ENCODE data around the gene NEK6.

The NEK6 gene

DNA sequence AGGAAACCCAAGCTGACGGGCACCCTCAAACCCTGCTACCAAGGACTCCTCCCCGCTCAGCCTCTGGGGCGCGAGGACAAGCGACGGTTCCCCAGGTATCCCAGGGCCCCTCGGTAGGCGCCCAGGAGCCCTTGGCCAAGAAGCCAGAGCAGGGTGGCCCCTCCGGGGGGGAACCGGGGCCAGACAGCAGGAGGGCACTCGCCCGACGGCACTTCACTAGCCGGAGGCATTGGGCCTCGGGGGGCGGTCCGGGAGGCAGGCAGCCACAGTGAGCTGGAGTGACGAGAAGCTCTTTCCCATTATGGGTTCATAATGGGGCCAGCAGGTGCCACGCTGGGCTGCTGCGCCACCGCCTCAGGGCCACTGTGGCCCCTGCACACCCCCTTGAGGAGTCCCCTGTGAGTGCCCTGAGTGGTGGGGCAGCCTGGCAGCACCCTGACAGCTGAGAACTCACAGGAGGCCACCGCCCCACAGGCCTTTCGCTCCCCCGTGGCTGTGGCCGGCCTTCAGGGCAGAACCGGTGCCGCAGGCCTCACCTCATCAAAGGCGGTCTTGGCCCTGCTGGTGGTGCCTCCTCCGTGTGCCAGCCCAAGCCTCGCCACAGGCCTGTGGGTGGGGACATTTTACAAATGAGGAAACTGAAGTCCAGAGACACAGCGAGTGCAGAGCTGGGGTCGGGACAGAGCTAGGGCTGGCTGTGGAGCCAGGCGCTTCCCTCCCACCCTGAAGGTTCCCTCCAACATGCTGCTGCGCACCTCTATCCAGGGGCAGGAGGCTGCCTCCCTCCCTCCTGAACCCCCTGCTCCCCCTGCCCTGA is 88.8 kb downstream of the NEK6 start:
- no peak for DNase-seq

DNA sequence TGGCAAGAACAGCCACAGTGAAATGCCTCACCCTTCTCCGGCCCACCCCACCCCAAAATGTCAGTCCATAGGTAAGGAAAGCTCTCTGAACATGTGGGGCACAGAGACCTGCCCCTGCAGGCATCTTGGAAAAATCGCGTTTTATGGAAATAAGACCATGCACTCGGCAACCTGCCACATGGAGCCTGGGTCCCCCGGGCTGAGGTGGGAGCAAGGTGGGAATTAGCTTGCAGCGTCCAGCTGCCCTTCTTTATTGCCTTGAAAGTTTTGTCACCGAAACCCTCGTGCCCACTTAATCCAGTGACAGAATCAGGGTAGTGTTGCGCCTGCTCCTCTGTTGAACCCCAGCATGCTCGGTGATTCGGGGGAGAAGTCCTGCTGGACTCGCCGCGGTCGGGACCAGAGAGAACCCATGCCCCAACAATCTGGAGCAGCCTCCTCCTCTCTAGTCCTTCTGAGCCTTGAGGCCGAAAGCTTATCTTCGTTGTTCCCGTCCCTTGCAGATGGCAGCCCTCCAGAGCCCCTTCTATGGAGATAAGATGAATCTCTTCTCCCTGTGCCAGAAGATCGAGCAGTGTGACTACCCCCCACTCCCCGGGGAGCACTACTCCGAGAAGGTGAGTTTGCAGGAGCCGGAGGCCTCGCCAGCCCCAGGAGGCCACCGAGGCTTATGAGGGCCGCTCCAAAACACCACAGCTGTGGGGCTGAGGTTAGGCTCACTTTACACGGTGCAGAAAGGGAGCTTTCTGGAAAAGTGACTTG is 89.6 kb downstream of the NEK6 start:
- DNase-seq, result no peak

DNA sequence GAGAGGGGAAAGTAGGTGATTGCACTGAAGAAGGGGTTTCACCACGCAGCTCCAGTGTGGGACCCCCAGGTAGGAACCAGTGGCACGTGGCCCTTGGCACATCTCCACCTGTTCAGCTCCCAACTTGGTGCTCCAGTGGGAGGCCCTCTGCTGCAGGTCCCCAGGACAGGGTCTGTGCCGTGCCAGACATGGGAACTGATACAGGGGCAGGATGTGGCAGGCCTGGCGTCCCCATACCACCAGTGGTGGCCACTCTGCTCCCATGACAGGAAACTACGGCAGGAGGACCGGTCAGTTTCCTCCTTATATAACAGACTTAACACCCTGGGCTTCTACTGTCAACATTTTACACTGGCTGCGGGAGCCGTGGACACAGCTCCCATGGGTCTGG is 90.2 kb downstream of the NEK6 start:
- DNase-seq, result no peak

- DNase-seq, result no peak
Observed at GRCh38 chr9:124348363-124348762, 90.6 kb downstream of the NEK6 start.

DNA sequence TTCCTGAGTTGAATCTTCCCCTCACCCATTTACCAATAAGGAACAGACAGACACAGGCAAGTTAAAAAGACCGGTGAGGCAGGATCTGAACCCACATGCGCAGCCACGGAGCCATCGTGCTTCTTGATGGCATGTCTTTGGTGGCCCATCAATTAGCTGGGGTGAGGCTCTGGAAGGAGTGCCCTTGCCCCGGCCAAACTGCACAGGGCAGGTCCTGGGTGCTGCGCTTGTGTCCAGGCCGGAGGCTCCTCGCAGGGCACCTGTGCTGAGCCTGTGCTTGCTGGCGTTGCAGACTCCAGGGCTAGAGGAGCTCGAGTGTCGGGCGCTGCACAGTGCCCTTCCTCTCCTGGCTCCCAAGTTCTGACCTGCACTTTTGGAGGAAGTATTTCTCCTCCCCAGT is 91.1 kb downstream of the NEK6 start:
- no peak for DNase-seq

GRCh38 chr9:124349267-124349666 is 91.5 kb downstream of the NEK6 start:
- DNase-seq, result no peak

DNA sequence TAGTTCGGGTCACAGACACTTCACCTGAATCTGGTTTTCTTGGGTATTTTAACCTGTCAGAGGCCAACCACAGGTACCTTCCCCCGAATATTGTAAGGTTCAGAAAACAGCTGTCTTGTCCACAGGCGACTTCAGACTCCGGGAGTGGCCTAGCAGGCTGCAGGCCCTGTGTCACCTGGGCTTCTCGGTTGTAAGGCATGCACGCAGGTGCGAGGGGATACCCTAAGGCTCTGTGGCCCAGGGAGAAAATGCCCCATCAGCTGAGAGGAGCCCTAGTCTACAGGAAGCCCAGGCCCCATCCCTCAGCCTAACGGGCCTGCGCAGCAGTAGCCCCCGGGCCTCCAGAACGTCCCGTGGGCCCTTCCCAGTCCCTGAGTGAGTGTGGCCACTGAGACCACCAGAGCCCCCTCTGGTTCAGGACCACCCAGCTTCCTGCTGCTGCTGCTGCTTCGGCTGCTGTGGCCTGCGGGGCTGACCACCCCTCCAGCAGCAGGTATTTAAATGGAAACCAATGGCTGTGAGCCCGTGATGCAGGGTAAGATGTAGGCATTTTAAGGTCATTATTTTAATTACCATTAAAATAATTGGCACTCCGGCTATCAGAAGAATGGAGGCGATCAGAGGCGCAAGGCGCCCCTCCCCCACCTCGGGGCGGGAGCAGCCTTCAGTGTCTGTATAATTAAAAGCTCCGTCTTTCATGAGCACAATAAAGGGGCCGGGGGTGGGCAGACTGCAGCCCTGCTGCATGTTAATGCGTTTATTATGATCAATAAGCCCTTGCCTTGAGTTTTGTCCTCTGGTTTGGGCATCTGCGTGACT is 92.1 kb downstream of the NEK6 start:
- DNase-seq, result no peak

DNA sequence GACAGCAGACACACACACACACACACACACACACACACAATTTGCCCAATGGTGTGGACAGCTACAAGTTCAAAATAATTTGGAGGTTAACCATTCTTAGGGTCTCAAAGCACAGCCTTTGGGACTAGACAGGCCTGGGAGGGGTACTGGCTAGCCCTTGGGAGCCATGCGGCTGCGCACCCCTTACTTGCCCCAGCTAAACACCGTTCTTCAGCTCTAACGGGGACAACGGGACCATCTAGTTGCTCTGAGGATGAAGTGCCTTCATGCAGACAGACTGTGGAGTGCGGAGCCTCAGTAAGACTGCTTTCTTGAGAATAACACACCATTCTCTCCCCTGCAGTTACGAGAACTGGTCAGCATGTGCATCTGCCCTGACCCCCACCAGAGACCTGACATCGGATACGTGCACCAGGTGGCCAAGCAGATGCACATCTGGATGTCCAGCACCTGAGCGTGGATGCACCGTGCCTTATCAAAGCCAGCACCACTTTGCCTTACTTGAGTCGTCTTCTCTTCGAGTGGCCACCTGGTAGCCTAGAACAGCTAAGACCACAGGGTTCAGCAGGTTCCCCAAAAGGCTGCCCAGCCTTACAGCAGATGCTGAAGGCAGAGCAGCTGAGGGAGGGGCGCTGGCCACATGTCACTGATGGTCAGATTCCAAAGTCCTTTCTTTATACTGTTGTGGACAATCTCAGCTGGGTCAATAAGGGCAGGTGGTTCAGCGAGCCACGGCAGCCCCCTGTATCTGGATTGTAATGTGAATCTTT is 92.9 kb downstream of the NEK6 start:
- DNase-seq, result no peak

GRCh38 chr9:124351672-124352468 is 94.1 kb downstream of the NEK6 start:
- DNase-seq, result no peak

DNA sequence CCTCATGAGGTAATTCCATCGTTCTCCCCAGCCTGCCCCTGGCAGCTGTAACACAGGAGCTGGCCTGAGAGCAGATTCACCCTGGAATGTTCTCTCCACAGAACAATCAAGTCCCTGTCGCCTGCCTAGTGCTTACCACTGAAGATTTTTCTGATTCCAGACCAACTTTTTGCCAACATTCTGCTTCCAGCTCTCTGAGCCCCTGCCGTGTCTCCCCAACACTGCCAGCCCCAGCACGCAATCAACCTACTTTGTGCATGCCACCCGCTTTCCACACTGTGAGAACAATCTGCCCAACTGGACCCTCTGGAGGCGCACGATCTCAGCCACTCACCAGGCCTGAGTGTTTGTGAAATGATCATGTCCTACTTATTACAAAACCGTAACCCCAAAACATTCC is 94.9 kb downstream of the NEK6 start:
- no peak for DNase-seq

GRCh38 chr9:124353166-124353768 is 95.5 kb downstream of the NEK6 start:
- DNase-seq, result no peak

DNA sequence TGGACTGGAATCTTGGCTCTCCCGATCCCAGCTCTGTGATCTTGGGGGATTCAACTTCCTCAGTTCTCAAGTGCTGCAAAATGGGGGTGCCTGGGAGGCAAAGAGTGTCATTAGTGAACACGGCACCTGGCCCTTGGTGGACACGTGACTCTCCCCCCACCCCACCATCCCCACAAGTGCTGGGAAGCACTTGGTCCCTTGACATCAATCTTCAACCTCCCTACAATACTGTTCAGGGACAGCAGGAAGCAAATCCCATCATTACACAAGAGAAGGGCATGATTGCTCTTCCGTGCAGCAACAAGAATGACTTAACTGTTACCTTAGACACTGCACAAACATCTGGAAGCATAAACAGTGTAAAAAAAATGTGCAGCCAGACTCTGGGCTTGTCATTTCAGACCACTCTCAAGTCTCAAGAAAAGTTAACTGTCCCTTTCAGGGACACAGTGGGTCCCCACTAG is 96.1 kb downstream of the NEK6 start:
- DNase-seq, result no peak

- no peak for DNase-seq
Observed at GRCh38 chr9:124354346-124355038, 96.7 kb downstream of the NEK6 start.

DNA sequence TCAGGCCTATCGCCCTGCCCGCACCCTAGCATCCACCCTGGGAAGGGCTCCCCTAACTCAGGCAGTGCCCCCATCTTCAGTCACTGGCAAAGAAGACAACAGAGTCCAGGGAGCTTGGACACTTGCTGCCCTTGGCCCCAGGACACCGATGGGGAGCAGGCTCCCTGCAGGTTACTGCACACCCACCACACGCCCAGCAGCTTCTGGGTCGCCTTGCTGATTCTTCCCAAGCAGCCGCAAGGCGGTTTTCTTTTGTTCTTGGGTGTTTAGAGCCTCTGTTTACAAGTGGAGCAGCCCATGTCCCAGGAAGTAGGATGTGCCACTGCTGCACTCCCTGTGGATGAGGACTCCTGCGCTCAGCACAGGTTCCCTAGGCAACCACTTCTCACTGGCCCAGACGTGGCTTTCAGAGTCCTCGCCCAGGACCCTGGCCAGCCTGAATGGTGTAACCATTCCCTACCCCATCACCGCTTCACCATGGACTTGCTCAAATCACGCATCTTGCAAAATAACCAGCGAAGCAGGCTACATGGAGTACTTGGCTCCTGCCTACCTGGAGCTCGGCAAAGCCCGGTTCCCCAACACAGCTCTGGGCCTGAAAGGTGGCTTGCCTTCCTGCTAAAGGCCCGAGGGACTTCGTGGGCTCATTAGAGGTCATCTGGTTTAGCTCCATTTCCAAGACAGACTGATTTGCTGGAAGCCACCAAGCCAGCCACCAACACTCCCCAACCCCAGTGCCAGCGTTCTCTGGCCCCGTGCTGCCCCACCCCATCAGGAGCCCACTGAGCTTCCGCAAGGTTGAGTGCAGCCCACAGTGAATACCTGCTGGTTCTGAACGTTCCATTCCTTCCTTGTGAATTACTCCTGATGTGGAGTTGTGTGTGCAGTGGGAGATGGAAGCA is 97.5 kb downstream of the NEK6 start:
- DNase-seq, result no peak

DNA sequence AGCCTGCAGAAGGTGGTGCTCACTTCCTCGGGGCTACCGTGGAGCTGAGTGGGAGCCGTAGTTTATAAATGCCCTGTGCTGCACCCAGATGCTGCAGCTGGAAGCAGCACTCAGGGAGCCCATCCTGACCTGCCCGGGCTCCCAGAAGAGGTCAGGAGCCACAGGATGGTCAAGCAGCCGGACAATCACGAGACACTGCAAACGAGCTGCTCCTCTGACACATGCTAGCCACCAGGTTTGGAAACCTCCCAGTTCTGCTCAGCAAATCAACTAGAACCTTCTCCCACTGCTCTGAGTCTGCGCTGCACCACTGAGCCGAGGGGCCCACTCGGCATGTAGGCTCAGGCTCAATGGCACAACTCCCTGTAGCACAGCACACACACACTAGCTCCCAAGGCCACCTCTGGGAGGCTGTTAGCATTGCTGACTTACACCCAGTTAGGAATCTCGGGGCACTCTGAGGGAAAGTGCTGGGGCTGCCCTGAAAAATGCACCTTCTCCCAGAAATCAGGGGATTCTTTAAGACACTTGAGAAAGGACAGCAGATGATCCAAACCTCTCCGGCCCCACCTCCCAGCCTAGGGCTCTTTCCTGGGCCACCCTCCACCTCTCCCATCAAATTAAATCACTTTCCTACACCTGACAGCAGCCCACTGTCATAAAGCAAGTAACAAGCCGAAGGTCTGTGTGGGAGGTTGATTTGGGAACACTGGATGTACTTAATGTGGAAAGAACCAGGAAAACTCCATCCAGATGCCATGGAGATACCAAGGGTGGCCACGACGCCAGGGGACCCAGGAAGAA is 98.4 kb downstream of the NEK6 start:
- DNase-seq, result no peak

GRCh38 chr9:124356745-124357390 is 99.1 kb downstream of the NEK6 start:
- DNase-seq, result no peak

DNA sequence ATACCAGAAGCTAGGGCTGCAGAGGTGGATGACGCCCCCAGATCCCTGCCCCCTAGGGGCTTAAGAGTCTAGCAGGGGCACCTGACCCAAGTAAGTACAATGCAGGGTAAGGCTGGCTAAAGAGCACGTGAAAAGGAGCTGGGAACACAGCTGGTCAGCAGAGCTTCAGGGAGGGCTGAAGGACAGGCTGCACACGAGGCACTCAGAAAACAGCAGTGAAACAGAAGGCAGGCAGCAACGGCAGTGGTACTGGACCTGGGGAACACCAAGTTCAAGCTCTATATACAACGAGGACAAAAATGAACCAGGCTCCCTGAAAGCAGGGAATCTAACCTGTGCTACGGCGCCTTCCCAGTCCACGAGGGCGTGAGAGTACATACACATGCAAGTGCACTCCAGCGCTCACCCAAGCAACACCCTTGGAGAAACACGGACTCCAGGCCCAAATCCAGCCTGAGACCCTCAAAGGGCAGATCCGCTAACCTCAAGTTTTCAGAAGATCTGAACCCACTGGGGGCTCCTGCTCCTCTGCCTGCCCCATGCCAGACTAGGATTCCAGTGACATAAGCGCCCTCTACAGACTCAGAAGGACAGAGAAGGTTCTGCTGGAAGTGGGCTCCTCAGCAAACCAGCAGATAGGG is 100.1 kb downstream of the NEK6 start:
- DNase-seq, result no peak

- DNase-seq, result no peak
Observed at GRCh38 chr9:124358631-124359030, 100.9 kb downstream of the NEK6 start.
